ENCODE data around the gene LMF2. TPM values are rescaled to one million over a fixed set of nuclear protein-coding genes. Genes with fewer than 3 reads are reported as not detected.

Gene LMF2
- total RNA-seq, 1 experiment from 2014 or later: 37.3 TPM

DNA sequence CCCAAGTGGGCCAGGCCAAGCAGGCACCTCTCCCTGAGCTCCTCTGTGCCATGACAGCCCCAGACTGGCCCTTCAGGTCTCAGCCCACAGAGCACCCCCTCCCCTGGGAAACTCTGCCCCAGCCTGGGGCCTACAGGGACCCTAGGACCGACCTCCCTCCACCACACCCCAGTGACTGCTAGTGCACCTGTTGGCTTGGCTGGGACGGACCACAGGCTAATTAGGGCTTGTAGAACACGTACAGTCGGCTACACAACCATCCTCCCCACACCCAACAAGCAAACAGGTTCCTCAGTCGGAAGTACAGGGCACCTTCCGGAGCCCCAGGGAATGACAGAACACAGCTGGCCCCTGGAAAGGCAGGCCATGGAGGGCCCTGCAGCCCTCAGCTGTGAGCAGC is 37.0 kb downstream of the LMF2 start:
- BruUV-seq (replicated peaks): no TSS peak
- POLR2A ChIA-PET (ENCODE audit: unreplicated experiment): interaction anchor here (0.6 to 0.7 kb wide), 2 partner anchors 29 to 238 kb away, joined by 4 to 5 read pairs; no protein-coding TSS in a partner anchor
- H3K9me2 ChIP-seq (ENCODE audit: insufficient read depth): no peaks in the 10 kb centered on the region
- no peak for DNase-seq
- H3K4me2 ChIP-seq: peak overlapping the region; percentile 87
- peak overlapping the region; percentile 44 for H3K27ac ChIP-seq
- H3F3A ChIP-seq (ENCODE audit: insufficient read depth, low read depth): peaks cover 43% of the 10 kb centered on the region
- peaks cover 78% of the 10 kb centered on the region for H4K20me1 ChIP-seq (ENCODE audit: insufficient read depth)
- H3K4me3 ChIP-seq: peak overlapping the region; percentile 22; the same call in 1 of the 2 replicates
- no peak overlapping the region for H2AFZ ChIP-seq
- TF ChIP-seq EZH2 (IDR thresholded peaks at IDR 0.05; ENCODE audit: low read depth): no peak
- TF ChIP-seq, protein P1, sequence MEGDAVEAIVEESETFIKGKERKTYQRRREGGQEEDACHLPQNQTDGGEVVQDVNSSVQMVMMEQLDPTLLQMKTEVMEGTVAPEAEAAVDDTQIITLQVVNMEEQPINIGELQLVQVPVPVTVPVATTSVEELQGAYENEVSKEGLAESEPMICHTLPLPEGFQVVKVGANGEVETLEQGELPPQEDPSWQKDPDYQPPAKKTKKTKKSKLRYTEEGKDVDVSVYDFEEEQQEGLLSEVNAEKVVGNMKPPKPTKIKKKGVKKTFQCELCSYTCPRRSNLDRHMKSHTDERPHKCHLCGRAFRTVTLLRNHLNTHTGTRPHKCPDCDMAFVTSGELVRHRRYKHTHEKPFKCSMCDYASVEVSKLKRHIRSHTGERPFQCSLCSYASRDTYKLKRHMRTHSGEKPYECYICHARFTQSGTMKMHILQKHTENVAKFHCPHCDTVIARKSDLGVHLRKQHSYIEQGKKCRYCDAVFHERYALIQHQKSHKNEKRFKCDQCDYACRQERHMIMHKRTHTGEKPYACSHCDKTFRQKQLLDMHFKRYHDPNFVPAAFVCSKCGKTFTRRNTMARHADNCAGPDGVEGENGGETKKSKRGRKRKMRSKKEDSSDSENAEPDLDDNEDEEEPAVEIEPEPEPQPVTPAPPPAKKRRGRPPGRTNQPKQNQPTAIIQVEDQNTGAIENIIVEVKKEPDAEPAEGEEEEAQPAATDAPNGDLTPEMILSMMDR (conservative IDR thresholded peaks at IDR 0.05): no peak
- H3K4me1 ChIP-seq (replicated peaks; ENCODE audit: insufficient read depth): peaks cover 59% of the 10 kb centered on the region
- CTCF ChIA-PET: no interaction called here
- intact Hi-C loops (cut with micrococcal nuclease; ENCODE audit: unreplicated experiment): no loop called here
- H3K9me3 ChIP-seq (ENCODE audit: insufficient read depth, low read depth): no peaks in the 10 kb centered on the region
- H3K36me3 ChIP-seq (ENCODE audit: low read depth): peaks cover 10% of the 10 kb centered on the region; the same call in 1 of the 2 replicates
- H3K27me3 ChIP-seq (ENCODE audit: insufficient read depth, low read depth): no peaks in the 10 kb centered on the region
- H3K79me2 ChIP-seq (ENCODE audit: low read depth): peaks cover 66% of the 10 kb centered on the region

DNA sequence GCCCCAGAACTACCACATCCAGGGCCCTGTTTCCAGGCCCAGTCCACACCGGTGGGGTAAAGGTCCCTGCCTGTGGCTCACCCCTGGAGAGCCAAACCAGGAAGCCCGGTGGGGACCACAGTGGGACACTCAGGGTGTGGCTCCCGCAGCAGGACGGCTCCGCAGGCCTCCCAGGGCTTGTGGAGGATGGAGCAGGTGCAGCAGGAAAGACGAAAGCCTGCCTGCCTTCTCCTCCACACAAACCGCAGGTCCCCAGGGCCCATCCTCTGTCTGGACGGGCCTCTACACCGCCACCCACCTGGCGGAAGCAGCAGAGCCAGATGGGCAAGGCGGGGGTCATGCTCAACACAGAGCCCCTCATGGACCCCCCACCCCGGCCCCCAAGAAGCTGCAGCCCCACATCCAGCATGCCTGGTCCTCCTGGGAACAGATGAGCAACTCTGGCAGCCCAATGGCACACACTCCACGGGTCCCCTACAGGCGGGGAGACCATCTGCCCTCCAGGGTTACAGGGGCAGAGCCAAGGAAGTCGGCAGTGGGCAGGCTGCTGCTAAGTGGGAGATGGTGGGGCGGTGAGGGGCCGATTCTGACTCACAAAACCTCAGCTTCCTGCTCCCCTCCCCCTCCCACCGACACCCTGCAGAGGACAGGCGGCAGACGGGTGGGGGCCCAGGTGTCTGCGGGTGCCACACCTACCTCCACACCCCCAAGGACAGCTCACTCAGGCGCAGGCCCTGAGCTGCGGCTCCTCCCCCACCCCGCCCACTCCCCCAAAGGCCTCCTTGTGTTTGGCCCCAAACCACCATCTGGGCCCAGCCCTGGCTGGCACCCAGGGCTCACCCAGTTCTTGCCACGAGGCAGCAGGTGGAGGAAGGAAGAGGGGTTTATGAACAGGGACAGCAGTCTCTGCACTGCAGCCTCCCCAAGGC is 37.9 kb downstream of the LMF2 start:
- Histone ChIP-seq H3K9me2 (ENCODE audit: insufficient read depth) (no peaks in the 10 kb centered on the region), H3F3A (ENCODE audit: insufficient read depth, low read depth) (peaks cover 43% of the 10 kb centered on the region), H3K4me1 (replicated peaks; ENCODE audit: insufficient read depth) (peaks cover 56% of the 10 kb centered on the region), H3K27ac (peak overlapping the region; percentile 44), H3K79me2 (ENCODE audit: low read depth) (peaks cover 66% of the 10 kb centered on the region), H3K4me3 (peak overlapping the region; percentile 22; the same call in 1 of the 2 replicates), H2AFZ (no peak overlapping the region), H3K27me3 (ENCODE audit: insufficient read depth, low read depth) (no peaks in the 10 kb centered on the region), H3K36me3 (ENCODE audit: low read depth) (peaks cover 15% of the 10 kb centered on the region), H3K4me2 (peak overlapping the region; percentile 87), H3K9me3 (ENCODE audit: insufficient read depth, low read depth) (no peaks in the 10 kb centered on the region), H4K20me1 (ENCODE audit: insufficient read depth) (peaks cover 87% of the 10 kb centered on the region)
- peak; percentile 90 to 94 for DNase-seq
- no TSS peak for BruUV-seq (replicated peaks)
- ChIA-PET POLR2A (ENCODE audit: unreplicated experiment) (interaction anchor here (0.6 to 0.7 kb wide), 4 partner anchors 23 to 237 kb away, joined by 4 to 8 read pairs (median 4); no protein-coding TSS in a partner anchor), CTCF (interaction anchor here (0.6 kb wide), 1 partner anchor 38 kb away, joined by 5 read pairs; the partner anchor contains the start of gene NCAPH2)
- TF ChIP-seq, protein P1 (conservative IDR thresholded peaks at IDR 0.05): no peak
- TF ChIP-seq EZH2 (IDR thresholded peaks at IDR 0.05; ENCODE audit: low read depth): no peak
- intact Hi-C loops (cut with micrococcal nuclease; ENCODE audit: unreplicated experiment): no loop called here

DNA sequence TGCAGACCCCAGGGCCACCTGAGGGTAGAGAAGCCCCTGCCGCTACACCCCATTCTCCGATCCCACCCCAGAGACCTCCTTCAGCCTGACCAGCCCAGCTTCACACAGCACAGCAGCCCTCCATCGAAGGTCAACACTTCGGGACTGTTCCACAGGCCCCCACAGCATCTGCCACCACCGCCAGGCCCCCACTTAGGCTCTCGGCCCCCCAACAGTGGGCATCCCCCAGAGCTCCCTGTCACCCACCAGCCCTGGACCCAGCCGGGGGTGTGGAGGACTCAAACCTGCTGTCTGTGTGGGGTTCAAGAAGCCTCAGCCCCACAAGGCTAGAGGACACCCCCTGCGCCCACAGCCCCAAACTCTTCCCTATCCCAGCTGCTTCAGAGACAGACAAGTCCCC is 38.9 kb downstream of the LMF2 start:
- CTCF ChIA-PET: no interaction called here
- DNase-seq: no peak

More for the DNA sequence above, 38.9 kb downstream of the LMF2 start:
- no peaks in the 10 kb centered on the region for H3K9me2 ChIP-seq (ENCODE audit: insufficient read depth)
- no peaks in the 10 kb centered on the region for H3K9me3 ChIP-seq (ENCODE audit: insufficient read depth, low read depth)
- H3K27ac ChIP-seq: no peak overlapping the region
- peak overlapping the region; percentile 87 for H3K4me2 ChIP-seq
- H2AFZ ChIP-seq: no peak overlapping the region
- intact Hi-C loops (cut with micrococcal nuclease; ENCODE audit: unreplicated experiment): no loop called here
- peaks cover 43% of the 10 kb centered on the region for H3F3A ChIP-seq (ENCODE audit: insufficient read depth, low read depth)
- POLR2A ChIA-PET (ENCODE audit: unreplicated experiment): no interaction called here
- no peak overlapping the region for H3K4me3 ChIP-seq
- peaks cover 86% of the 10 kb centered on the region for H4K20me1 ChIP-seq (ENCODE audit: insufficient read depth)
- no peaks in the 10 kb centered on the region for H3K27me3 ChIP-seq (ENCODE audit: insufficient read depth, low read depth)
- peaks cover 53% of the 10 kb centered on the region for H3K4me1 ChIP-seq (replicated peaks; ENCODE audit: insufficient read depth)
- H3K36me3 ChIP-seq (ENCODE audit: low read depth): peaks cover 17% of the 10 kb centered on the region
- no peak for TF ChIP-seq EZH2 (IDR thresholded peaks at IDR 0.05; ENCODE audit: low read depth)
- TF ChIP-seq, protein P1 (conservative IDR thresholded peaks at IDR 0.05): no peak
- H3K79me2 ChIP-seq (ENCODE audit: low read depth): peaks cover 56% of the 10 kb centered on the region
- no TSS peak for BruUV-seq (replicated peaks)
